HEK293 (cell line): Measurements from ENCODE around the gene SECISBP2L.

Source experiments
- CTCF ChIP-seq: fragments of 450-650 bp; formaldehyde crosslinking; IDR thresholded peaks from 2 replicates; pipeline ENCODE4 v1.5.1; 2016; ENCODE audit warnings: missing biosample characterization, missing genetic modification characterization
- SALL2 ChIP-seq: fragments of 450-650 bp; formaldehyde crosslinking; IDR thresholded peaks from 2 replicates; pipeline ENCODE4 v1.5.0; 2017; ENCODE audit warnings: missing biosample characterization, mild to moderate bottlenecking, missing genetic modification characterization, borderline replicate concordance
- TCF7L2 ChIP-seq: IDR thresholded peaks from 2 replicates; pipeline ENCODE4 v1.6.1; 2011; ENCODE audit warnings: low read depth, mild to moderate bottlenecking, inconsistent platforms, low read length, moderate library complexity, borderline replicate concordance
- ZBTB21 ChIP-seq: fragments of 450-650 bp; formaldehyde crosslinking; IDR thresholded peaks from 2 replicates; pipeline ENCODE4 v1.5.1; 2017; ENCODE audit warnings: missing biosample characterization, missing genetic modification characterization
- ZNF138 ChIP-seq: fragments of 450-650 bp; formaldehyde crosslinking; IDR thresholded peaks from 2 replicates; pipeline ENCODE4 v1.5.1; 2016; ENCODE audit warnings: missing biosample characterization, missing genetic modification characterization, borderline replicate concordance
- ZNF155 ChIP-seq: fragments of 450-650 bp; formaldehyde crosslinking; IDR thresholded peaks from 2 replicates; pipeline ENCODE4 v1.5.1; 2016; ENCODE audit warnings: missing biosample characterization, missing genetic modification characterization
- ZNF24 ChIP-seq: fragments of 450-650 bp; formaldehyde crosslinking; IDR thresholded peaks from 2 replicates; pipeline ENCODE4 v1.5.1; 2016; ENCODE audit warnings: missing biosample characterization, missing genetic modification characterization
- ZNF274 ChIP-seq, 2 experiments: fragments of 200-500 bp in 1 of 2; fragments of 450-650 bp in 1 of 2; sonication (Bioruptor generic) in 1 of 2; formaldehyde crosslinking in 1 of 2; IDR thresholded peaks; 2 replicates each; pipeline versions ENCODE4 v1.5.1 to v1.6.1; 2014 to 2016; ENCODE audit warnings: borderline replicate concordance in 1 of 2, inconsistent platforms in 1 of 2, low read length in 1 of 2, missing biosample characterization in 1 of 2, missing genetic modification characterization in 1 of 2
- ZNF747 ChIP-seq: fragments of 450-650 bp; formaldehyde crosslinking; IDR thresholded peaks from 2 replicates; pipeline ENCODE4 v1.5.1; 2016; ENCODE audit warnings: missing biosample characterization, missing genetic modification characterization
- ZNF776 ChIP-seq: fragments of 450-650 bp; formaldehyde crosslinking; IDR thresholded peaks from 2 replicates; pipeline ENCODE4 v1.5.0; 2017; ENCODE audit warnings: missing biosample characterization, missing genetic modification characterization, borderline replicate concordance
- ZNF777 ChIP-seq: fragments of 450-650 bp; formaldehyde crosslinking; IDR thresholded peaks from 2 replicates; pipeline ENCODE4 v1.5.1; 2017; ENCODE audit warnings: missing biosample characterization, missing genetic modification characterization, borderline replicate concordance
- ZNF791 ChIP-seq: fragments of 450-650 bp; formaldehyde crosslinking; IDR thresholded peaks from 2 replicates; pipeline ENCODE4 v1.5.1; 2016; ENCODE audit warnings: missing biosample characterization, missing genetic modification characterization
- TF ChIP-seq, protein P1 (sequence below): fragments of 450-650 bp; formaldehyde crosslinking; IDR thresholded peaks from 2 replicates; pipeline ENCODE4 v1.5.1; 2017; ENCODE audit warnings: missing biosample characterization, missing genetic modification characterization
- TF ChIP-seq, protein P2 (sequence below): fragments of 450-650 bp; formaldehyde crosslinking; IDR thresholded peaks from 2 replicates; pipeline ENCODE4 v1.5.1; 2016; ENCODE audit warnings: missing biosample characterization, missing genetic modification characterization, borderline replicate concordance

- no peak for TF ChIP-seq CTCF (tag by site-specific recombination)
- TF ChIP-seq ZNF274 (IDR thresholded peaks at IDR 0.05; ENCODE audit: low read length): no peak
- TF ChIP-seq ZNF274 (tag by site-specific recombination; IDR thresholded peaks at IDR 0.05; ENCODE audit: borderline replicate concordance): no peak
- TF ChIP-seq ZBTB21 (tag by site-specific recombination): no peak
- no peak for TF ChIP-seq ZNF776 (tag by site-specific recombination)
- no peak for TF ChIP-seq ZNF777 (tag by site-specific recombination)
- no peak for TF ChIP-seq ZNF791 (tag by site-specific recombination)
- TF ChIP-seq TCF7L2: no peak
- TF ChIP-seq, protein P1, sequence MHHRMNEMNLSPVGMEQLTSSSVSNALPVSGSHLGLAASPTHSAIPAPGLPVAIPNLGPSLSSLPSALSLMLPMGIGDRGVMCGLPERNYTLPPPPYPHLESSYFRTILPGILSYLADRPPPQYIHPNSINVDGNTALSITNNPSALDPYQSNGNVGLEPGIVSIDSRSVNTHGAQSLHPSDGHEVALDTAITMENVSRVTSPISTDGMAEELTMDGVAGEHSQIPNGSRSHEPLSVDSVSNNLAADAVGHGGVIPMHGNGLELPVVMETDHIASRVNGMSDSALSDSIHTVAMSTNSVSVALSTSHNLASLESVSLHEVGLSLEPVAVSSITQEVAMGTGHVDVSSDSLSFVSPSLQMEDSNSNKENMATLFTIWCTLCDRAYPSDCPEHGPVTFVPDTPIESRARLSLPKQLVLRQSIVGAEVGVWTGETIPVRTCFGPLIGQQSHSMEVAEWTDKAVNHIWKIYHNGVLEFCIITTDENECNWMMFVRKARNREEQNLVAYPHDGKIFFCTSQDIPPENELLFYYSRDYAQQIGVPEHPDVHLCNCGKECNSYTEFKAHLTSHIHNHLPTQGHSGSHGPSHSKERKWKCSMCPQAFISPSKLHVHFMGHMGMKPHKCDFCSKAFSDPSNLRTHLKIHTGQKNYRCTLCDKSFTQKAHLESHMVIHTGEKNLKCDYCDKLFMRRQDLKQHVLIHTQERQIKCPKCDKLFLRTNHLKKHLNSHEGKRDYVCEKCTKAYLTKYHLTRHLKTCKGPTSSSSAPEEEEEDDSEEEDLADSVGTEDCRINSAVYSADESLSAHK (tag by site-specific recombination): no peak
- TF ChIP-seq ZNF155 (tag by site-specific recombination): no peak
- TF ChIP-seq, protein P2, sequence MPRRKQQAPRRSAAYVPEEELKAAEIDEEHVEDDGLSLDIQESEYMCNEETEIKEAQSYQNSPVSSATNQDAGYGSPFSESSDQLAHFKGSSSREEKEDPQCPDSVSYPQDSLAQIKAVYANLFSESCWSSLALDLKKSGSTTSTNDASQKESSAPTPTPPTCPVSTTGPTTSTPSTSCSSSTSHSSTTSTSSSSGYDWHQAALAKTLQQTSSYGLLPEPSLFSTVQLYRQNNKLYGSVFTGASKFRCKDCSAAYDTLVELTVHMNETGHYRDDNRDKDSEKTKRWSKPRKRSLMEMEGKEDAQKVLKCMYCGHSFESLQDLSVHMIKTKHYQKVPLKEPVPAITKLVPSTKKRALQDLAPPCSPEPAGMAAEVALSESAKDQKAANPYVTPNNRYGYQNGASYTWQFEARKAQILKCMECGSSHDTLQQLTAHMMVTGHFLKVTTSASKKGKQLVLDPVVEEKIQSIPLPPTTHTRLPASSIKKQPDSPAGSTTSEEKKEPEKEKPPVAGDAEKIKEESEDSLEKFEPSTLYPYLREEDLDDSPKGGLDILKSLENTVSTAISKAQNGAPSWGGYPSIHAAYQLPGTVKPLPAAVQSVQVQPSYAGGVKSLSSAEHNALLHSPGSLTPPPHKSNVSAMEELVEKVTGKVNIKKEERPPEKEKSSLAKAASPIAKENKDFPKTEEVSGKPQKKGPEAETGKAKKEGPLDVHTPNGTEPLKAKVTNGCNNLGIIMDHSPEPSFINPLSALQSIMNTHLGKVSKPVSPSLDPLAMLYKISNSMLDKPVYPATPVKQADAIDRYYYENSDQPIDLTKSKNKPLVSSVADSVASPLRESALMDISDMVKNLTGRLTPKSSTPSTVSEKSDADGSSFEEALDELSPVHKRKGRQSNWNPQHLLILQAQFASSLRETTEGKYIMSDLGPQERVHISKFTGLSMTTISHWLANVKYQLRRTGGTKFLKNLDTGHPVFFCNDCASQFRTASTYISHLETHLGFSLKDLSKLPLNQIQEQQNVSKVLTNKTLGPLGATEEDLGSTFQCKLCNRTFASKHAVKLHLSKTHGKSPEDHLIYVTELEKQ (tag by site-specific recombination): no peak
- TF ChIP-seq ZNF747 (tag by site-specific recombination): no peak
- no peak for TF ChIP-seq SALL2 (tag by site-specific recombination)
- TF ChIP-seq ZNF138 (tag by site-specific recombination): no peak
- no peak for TF ChIP-seq ZNF24 (tag by site-specific recombination)
These were observed 106.6 kb downstream of the SECISBP2L start for GRCh38 chr15:48939648-48940047.
